ENCODE measurements around the gene SMTN.

- TF ChIP-seq CTCF (IDR thresholded peaks at IDR 0.05 in 2 of 3, conservative IDR thresholded peaks at IDR 0.05 in 1 of 3; ENCODE audit: control insufficient read depth in 2 of 3, extremely low read depth in 1 of 3, insufficient read depth in 1 of 3, low read depth in 3 of 3, low read length in 3 of 3) (no peak), SUZ12 (IDR thresholded peaks at IDR 0.05; ENCODE audit: unreplicated experiment) (no peak), HDAC2 (IDR thresholded peaks at IDR 0.05) (no peak), CBX5 (IDR thresholded peaks at IDR 0.05; ENCODE audit: low read depth) (no peak), ZNF274 (IDR thresholded peaks at IDR 0.05; ENCODE audit: insufficient read depth, insufficient read length) (no peak), POLR2A (IDR thresholded peaks at IDR 0.05; ENCODE audit: low read depth, low read length) (no peak), FOXM1 (IDR thresholded peaks at IDR 0.05; ENCODE audit: low read depth, low read length) (no peak), FOS (IDR thresholded peaks at IDR 0.05; ENCODE audit: borderline replicate concordance, extremely low read depth, insufficient read length) (no peak), MEF2A (IDR thresholded peaks at IDR 0.05; ENCODE audit: insufficient read depth, low read depth, low read length) (no peak), ATF3 (IDR thresholded peaks at IDR 0.05; ENCODE audit: borderline replicate concordance, extremely low read depth, low read depth, low read length) (no peak), POLR2AphosphoS2 (IDR thresholded peaks at IDR 0.05; ENCODE audit: low read depth, low read length) (no peak), SPI1 (IDR thresholded peaks at IDR 0.05; ENCODE audit: borderline replicate concordance, insufficient read depth, low read depth, low read length) (no peak)
These were observed 67.4 kb downstream of the SMTN start for GRCh38 chr22:31148488-31148887.
